HL-60 (cell line): ENCODE results near the gene SLC15A2.

Experiments used
- REST ChIP-seq: IDR thresholded peaks from 2 replicates; pipeline ENCODE4 v1.6.1; 2012; ENCODE audit warnings: low read depth; ENCODE audit not compliant: insufficient replicate concordance
- SPI1 ChIP-seq: IDR thresholded peaks from 2 replicates; pipeline ENCODE4 v1.6.1; 2012; ENCODE audit warnings: low read depth, mild to moderate bottlenecking, borderline replicate concordance
- TF ChIP-seq, protein P1 (sequence below): IDR thresholded peaks from one replicate; pipeline ENCODE4 v1.5.1; 2011; ENCODE audit warnings: low read length, control low read depth, inconsistent platforms; ENCODE audit not compliant: insufficient read depth

DNA sequence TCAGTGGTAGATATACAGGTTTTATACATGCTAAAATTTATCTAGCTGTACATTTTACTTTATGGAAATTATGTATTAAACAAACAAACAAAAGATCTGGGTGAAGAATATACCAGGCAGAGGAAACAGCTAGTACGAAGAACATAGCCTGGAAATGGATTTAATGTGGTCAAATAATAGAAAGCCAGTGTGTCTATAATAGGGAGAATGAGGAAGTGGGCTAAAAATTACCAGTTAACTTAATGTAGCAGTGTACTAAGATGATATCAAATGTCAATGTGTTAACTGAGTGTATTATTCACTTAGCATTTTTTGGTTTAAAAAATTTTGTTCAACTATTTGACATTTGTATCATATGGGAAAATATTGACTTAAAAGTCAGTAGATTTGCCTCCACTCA, 22.8 kb upstream of the SLC15A2 start:
- TF ChIP-seq, protein P1, sequence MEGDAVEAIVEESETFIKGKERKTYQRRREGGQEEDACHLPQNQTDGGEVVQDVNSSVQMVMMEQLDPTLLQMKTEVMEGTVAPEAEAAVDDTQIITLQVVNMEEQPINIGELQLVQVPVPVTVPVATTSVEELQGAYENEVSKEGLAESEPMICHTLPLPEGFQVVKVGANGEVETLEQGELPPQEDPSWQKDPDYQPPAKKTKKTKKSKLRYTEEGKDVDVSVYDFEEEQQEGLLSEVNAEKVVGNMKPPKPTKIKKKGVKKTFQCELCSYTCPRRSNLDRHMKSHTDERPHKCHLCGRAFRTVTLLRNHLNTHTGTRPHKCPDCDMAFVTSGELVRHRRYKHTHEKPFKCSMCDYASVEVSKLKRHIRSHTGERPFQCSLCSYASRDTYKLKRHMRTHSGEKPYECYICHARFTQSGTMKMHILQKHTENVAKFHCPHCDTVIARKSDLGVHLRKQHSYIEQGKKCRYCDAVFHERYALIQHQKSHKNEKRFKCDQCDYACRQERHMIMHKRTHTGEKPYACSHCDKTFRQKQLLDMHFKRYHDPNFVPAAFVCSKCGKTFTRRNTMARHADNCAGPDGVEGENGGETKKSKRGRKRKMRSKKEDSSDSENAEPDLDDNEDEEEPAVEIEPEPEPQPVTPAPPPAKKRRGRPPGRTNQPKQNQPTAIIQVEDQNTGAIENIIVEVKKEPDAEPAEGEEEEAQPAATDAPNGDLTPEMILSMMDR: no peak
- TF ChIP-seq SPI1 (peak; percentile 92), REST (no peak)
